Neutrophil (primary cell): ENCODE data around the gene PPP1R14C.

Experiments
- H3K27ac ChIP-seq: fragments of 200-600 bp; sonication (generic); 2 replicates; pipeline ENCODE4 v1.5.1; 2016; ENCODE audit warnings: mild to moderate bottlenecking, moderate library complexity
- H3K27me3 ChIP-seq: fragments of 200-600 bp; sonication (generic); 2 replicates; pipeline ENCODE4 v1.6.0; 2016; ENCODE audit warnings: mild to moderate bottlenecking
- H3K36me3 ChIP-seq: fragments of 200-600 bp; sonication (generic); 2 replicates; pipeline ENCODE4 v1.5.1; 2017
- H3K4me1 ChIP-seq, 2 experiments: fragments of 200-600 bp in 1 of 2; sonication (generic) in 1 of 2; 1 replicate in 1 of 2; 2 replicates in 1 of 2; pipeline versions ENCODE4 v1.5.1 to v1.6.1; 2013 to 2016; ENCODE audit warnings: low read depth in 1 of 2, low read length in 1 of 2, mild to moderate bottlenecking in 1 of 2, moderate library complexity in 1 of 2; ENCODE audit not compliant: control insufficient read depth in 1 of 2, insufficient read depth in 1 of 2
- H3K4me3 ChIP-seq, 2 experiments: fragments of 200-600 bp in 1 of 2; sonication (generic) in 1 of 2; 1 replicate in 1 of 2; 2 replicates in 1 of 2; pipeline ENCODE4 v1.5.1; 2013 to 2016; ENCODE audit warnings: low read depth in 1 of 2, low read length in 1 of 2, mild to moderate bottlenecking in 1 of 2, moderate library complexity in 1 of 2
- H3K9me3 ChIP-seq: fragments of 200-600 bp; sonication (generic); 2 replicates; pipeline ENCODE4 v1.5.1; 2016
- CTCF ChIP-seq: fragments of 200-600 bp; sonication (generic); IDR thresholded peaks from 2 replicates; pipeline ENCODE4 v1.5.1; 2016; ENCODE audit warnings: antibody characterized with exemption

Gene PPP1R14C

GRCh38 chr6:150254770-150255169 is 111.9 kb downstream of the PPP1R14C start:
- Histone ChIP-seq H3K27me3 (peaks cover 21% of the 10 kb centered on the region), H3K27ac (no peak overlapping the region), H3K9me3 (no peaks in the 10 kb centered on the region), H3K36me3 (no peaks in the 10 kb centered on the region), H3K4me3 (no peak overlapping the region), H3K4me1 (peaks cover 0 to 11% of the 10 kb centered on the region in 2 experiments)
- TF ChIP-seq CTCF: no peak

DNA sequence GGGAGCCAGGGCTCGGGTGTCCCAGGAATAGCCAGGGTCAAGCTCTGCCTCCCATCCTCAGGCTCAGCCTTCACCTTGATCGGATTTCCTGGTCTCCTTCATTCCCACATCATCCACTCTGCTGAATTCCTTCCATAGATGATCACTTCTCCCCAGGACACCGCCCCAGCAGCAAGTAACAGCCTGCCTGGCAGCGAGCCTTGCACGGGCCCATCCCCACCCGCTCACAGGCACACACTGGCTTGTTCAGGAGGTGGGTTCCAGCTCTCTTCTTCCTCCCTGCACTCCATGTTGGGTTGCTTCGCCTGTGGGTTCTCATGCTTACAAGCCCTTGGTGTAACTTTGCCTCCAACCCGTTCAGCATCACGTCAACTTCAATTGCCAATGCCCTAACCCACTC is 113.0 kb downstream of the PPP1R14C start:
- no peak for TF ChIP-seq CTCF
- Histone ChIP-seq H3K27me3 (peaks cover 31% of the 10 kb centered on the region), H3K4me3 (no peak overlapping the region), H3K9me3 (no peaks in the 10 kb centered on the region), H3K27ac (no peak overlapping the region), H3K4me1 (peaks cover 0 to 11% of the 10 kb centered on the region in 2 experiments), H3K36me3 (no peaks in the 10 kb centered on the region)

- H3K27ac ChIP-seq: no peak overlapping the region
- H3K36me3 ChIP-seq: no peaks in the 10 kb centered on the region
- peaks cover 0 to 11% of the 10 kb centered on the region in 2 experiments for H3K4me1 ChIP-seq
- H3K9me3 ChIP-seq: no peaks in the 10 kb centered on the region
- H3K4me3 ChIP-seq: no peak overlapping the region
- peaks cover 38% of the 10 kb centered on the region for H3K27me3 ChIP-seq
- TF ChIP-seq CTCF: no peak
These were observed 113.9 kb downstream of the PPP1R14C start for GRCh38 chr6:150256618-150257272.

DNA sequence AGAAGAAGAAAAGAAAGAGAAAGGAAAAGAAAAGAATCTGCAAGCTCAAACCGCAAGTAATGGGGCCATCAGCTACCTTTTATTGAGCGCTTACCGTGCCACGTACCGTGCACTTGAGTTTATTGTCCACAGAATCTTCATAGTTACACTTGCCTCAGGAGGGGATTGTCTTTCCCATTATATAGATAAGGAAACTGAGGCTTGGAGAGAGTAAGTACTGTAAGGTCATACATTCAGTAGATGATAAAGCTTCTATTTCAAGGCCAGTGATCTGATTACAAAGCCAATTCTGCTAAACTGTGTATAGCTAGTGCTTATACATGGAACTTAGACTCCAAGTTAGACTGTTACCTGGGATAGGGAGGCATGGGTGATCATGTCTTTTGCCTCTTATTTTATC is 115.5 kb downstream of the PPP1R14C start:
- peaks cover 49% of the 10 kb centered on the region for H3K27me3 ChIP-seq
- TF ChIP-seq CTCF: no peak

GRCh38 chr6:150260931-150261330 is 118.1 kb downstream of the PPP1R14C start:
- no peak for TF ChIP-seq CTCF
- no peak overlapping the region for H3K27ac ChIP-seq
- H3K27me3 ChIP-seq: peaks cover 55% of the 10 kb centered on the region
- no peaks in the 10 kb centered on the region for H3K36me3 ChIP-seq
- H3K4me1 ChIP-seq: peaks cover 0 to 11% of the 10 kb centered on the region in 2 experiments
- no peaks in the 10 kb centered on the region for H3K9me3 ChIP-seq
- no peak overlapping the region for H3K4me3 ChIP-seq

More for the DNA sequence above, 115.5 kb downstream of the PPP1R14C start:
- Histone ChIP-seq H3K36me3 (no peaks in the 10 kb centered on the region), H3K27ac (no peak overlapping the region), H3K9me3 (no peaks in the 10 kb centered on the region), H3K4me1 (peaks cover 0 to 11% of the 10 kb centered on the region in 2 experiments), H3K4me3 (no peak overlapping the region)
